Measurements from ENCODE around the gene IQCH. TPM values are rescaled to one million over a fixed set of nuclear protein-coding genes. Genes with fewer than 3 reads are reported as not detected.

Gene IQCH
- total RNA-seq, 1 experiment from 2014 or later, result 2.4 TPM

DNA sequence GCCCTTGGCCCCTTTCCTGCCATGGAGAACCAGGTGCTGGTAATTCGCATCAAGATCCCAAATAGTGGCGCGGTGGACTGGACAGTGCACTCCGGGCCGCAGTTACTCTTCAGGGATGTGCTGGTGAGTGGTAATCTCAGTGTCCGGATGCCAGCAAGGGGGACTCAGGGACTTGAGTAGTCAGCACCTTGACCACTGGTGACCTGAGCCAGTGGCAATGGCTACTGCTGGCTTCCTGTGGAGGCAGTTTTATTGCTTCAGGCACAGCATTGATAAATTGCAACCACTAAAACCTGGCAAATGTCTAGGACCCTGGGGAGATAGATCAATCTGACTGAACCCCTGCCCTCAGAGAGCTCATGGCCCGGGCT, 288.7 kb downstream of the IQCH start:
- Mint-ChIP-seq H3K4me3 (ENCODE audit: unreplicated experiment) (peak overlapping the region; percentile 97), H3K36me3 (ENCODE audit: insufficient read depth, unreplicated experiment) (no peaks in the 10 kb centered on the region), H3K27ac (ENCODE audit: unreplicated experiment) (peak overlapping the region; percentile 95), H3K9me3 (ENCODE audit: unreplicated experiment) (no peaks in the 10 kb centered on the region), H3K27me3 (ENCODE audit: insufficient read depth, unreplicated experiment) (no peaks in the 10 kb centered on the region), H3K4me1 (ENCODE audit: low read depth, unreplicated experiment) (no peaks in the 10 kb centered on the region)
- ChIA-PET POLR2A (no interaction called here), CTCF (no interaction called here)
- BruUV-seq (replicated peaks), result no TSS peak
- intact Hi-C loops (cut with micrococcal nuclease; ENCODE audit: unreplicated experiment), result no loop called here
- Histone ChIP-seq H3K4me1 (0 out of 2 replicates have a peak, but pooled peaks cover 8% of the 10 kb centered on the region), H3K27me3 (replicated peaks; ENCODE audit: control insufficient read depth, insufficient read depth, low read length) (no peaks in the 10 kb centered on the region), H3K36me3 (ENCODE audit: control insufficient read depth, insufficient read depth, low read length) (no peaks in the 10 kb centered on the region), H3K4me3 (ENCODE audit: low read depth, low read length) (peak overlapping the region; percentile 91), H3K9me3 (no peaks in the 10 kb centered on the region)
- no peak for DNase-seq
- TF ChIP-seq, protein P1, sequence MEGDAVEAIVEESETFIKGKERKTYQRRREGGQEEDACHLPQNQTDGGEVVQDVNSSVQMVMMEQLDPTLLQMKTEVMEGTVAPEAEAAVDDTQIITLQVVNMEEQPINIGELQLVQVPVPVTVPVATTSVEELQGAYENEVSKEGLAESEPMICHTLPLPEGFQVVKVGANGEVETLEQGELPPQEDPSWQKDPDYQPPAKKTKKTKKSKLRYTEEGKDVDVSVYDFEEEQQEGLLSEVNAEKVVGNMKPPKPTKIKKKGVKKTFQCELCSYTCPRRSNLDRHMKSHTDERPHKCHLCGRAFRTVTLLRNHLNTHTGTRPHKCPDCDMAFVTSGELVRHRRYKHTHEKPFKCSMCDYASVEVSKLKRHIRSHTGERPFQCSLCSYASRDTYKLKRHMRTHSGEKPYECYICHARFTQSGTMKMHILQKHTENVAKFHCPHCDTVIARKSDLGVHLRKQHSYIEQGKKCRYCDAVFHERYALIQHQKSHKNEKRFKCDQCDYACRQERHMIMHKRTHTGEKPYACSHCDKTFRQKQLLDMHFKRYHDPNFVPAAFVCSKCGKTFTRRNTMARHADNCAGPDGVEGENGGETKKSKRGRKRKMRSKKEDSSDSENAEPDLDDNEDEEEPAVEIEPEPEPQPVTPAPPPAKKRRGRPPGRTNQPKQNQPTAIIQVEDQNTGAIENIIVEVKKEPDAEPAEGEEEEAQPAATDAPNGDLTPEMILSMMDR (IDR thresholded peaks at IDR 0.05; ENCODE audit: insufficient read depth in 1 of 2, low read depth in 1 of 2, low read length in 1 of 2, severe bottlenecking in 1 of 2, unreplicated experiment in 1 of 2), result no peak

DNA sequence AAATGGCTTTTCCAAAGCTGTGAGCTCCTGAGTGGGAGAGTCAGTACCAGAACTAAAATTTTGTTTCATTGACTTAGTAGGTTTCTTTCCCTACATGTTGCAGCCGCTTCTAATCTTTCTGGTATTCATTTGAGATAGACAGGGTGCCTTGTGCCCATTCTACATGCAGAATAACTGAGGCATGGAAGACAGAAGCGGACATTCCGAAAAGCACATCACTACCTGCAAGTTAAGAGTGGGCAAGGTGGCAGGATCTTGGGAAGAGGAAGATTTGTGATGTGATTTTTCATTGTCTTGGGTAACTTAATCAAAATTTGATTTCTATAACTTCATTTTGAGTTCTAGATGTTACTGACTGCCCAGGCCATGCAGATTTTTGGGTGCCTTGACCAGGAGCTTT, 289.9 kb downstream of the IQCH start:
- no peaks in the 10 kb centered on the region for H3K36me3 ChIP-seq (ENCODE audit: control insufficient read depth, insufficient read depth, low read length)
- 0 out of 2 replicates have a peak, but pooled peaks cover 8% of the 10 kb centered on the region for H3K4me1 ChIP-seq
- Mint-ChIP-seq H3K36me3 (ENCODE audit: insufficient read depth, unreplicated experiment) (no peaks in the 10 kb centered on the region), H3K4me3 (ENCODE audit: unreplicated experiment) (no peak overlapping the region), H3K27ac (ENCODE audit: unreplicated experiment) (no peak overlapping the region), H3K9me3 (ENCODE audit: unreplicated experiment) (no peaks in the 10 kb centered on the region), H3K27me3 (ENCODE audit: insufficient read depth, unreplicated experiment) (no peaks in the 10 kb centered on the region), H3K4me1 (ENCODE audit: low read depth, unreplicated experiment) (no peaks in the 10 kb centered on the region)
- no peaks in the 10 kb centered on the region for H3K27me3 ChIP-seq (replicated peaks; ENCODE audit: control insufficient read depth, insufficient read depth, low read length)
- ChIA-PET POLR2A (no interaction called here), CTCF (no interaction called here)
- H3K9me3 ChIP-seq, result no peaks in the 10 kb centered on the region
- BruUV-seq (replicated peaks), result no TSS peak
- intact Hi-C loops (cut with micrococcal nuclease; ENCODE audit: unreplicated experiment), result no loop called here
- no peak overlapping the region for H3K4me3 ChIP-seq (ENCODE audit: low read depth, low read length)
- TF ChIP-seq, protein P1 (IDR thresholded peaks at IDR 0.05; ENCODE audit: insufficient read depth in 1 of 2, low read depth in 1 of 2, low read length in 1 of 2, severe bottlenecking in 1 of 2, unreplicated experiment in 1 of 2), result no peak
- DNase-seq, result no peak

DNA sequence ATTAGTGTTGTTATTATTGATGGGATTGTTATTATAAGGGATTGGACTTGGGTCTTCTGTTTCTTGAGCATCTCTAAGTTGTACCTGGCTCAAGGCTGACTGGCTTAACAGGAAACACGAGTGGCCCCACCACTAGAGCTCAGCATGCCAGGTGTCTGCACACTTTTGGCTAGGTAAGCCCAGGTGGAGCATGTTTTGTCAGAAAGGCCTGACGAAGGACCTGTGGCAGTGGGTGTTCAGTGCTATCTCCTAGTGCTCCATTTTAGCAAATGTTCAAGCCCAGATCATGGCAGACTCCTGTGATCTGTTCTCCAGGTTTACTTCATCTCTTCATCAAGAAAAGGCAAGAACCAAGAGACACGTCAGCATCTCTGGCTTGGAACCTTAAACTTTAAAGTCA, 291.3 kb downstream of the IQCH start:
- Mint-ChIP-seq H3K27me3 (ENCODE audit: insufficient read depth, unreplicated experiment) (no peaks in the 10 kb centered on the region), H3K4me3 (ENCODE audit: unreplicated experiment) (no peak overlapping the region), H3K36me3 (ENCODE audit: insufficient read depth, unreplicated experiment) (no peaks in the 10 kb centered on the region), H3K27ac (ENCODE audit: unreplicated experiment) (no peak overlapping the region), H3K4me1 (ENCODE audit: low read depth, unreplicated experiment) (no peaks in the 10 kb centered on the region), H3K9me3 (ENCODE audit: unreplicated experiment) (no peaks in the 10 kb centered on the region)
- no peaks in the 10 kb centered on the region for H3K27me3 ChIP-seq (replicated peaks; ENCODE audit: control insufficient read depth, insufficient read depth, low read length)
- H3K36me3 ChIP-seq (ENCODE audit: control insufficient read depth, insufficient read depth, low read length), result no peaks in the 10 kb centered on the region
- ChIA-PET POLR2A (no interaction called here), CTCF (no interaction called here)
- BruUV-seq (replicated peaks), result no TSS peak
- no peak overlapping the region for H3K4me3 ChIP-seq (ENCODE audit: low read depth, low read length)
- no peak for DNase-seq
- H3K9me3 ChIP-seq, result no peaks in the 10 kb centered on the region
- 0 out of 2 replicates have a peak, but pooled peaks cover 4% of the 10 kb centered on the region for H3K4me1 ChIP-seq
- intact Hi-C loops (cut with micrococcal nuclease; ENCODE audit: unreplicated experiment), result no loop called here
- TF ChIP-seq, protein P1 (IDR thresholded peaks at IDR 0.05; ENCODE audit: insufficient read depth in 1 of 2, low read depth in 1 of 2, low read length in 1 of 2, severe bottlenecking in 1 of 2, unreplicated experiment in 1 of 2), result no peak
